ENCODE measurements around the gene VPS54.
"Not testable (repeated sequence)": the region's sequence is repeated elsewhere in the genome, so short reads cannot be mapped to it uniquely, and the experiment has no call there.

The VPS54 gene

DNA sequence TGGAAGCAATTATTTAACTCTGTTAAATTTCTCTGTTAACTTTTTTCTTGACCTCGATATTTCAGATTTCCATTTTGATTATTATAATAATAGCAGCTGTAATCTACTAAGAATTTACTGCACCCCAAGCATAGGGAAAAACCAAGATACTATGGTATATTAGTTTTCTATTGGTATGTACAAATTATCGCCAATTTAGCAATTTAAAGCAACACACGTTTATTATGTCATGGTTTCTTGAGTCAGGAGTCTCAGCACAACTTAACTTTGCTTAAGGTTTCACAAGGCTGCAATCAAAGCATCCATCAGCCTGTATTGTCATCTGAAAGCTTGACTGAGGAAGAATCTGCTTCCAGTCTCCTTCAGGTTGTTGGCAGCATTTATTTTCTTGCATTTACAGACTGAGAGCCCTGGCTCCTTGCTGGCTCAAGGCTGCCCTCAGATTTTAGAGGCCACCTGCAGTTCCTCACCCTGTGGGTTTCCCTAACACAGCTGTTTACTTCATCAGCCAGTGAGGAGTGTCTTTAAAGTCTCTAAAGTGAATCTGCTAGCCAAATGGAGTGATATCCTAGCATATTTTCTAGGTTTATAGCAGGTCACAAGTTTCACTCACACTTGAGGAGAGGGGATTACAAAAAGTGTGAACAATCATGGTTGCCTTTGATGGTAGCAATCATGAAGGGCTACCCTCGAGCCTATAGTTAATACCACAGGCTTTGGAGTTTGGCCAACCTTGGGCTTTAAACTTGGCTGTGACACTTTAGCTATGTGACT is 4.4 kb upstream of the VPS54 start:
- no peak for DNase-seq

DNA sequence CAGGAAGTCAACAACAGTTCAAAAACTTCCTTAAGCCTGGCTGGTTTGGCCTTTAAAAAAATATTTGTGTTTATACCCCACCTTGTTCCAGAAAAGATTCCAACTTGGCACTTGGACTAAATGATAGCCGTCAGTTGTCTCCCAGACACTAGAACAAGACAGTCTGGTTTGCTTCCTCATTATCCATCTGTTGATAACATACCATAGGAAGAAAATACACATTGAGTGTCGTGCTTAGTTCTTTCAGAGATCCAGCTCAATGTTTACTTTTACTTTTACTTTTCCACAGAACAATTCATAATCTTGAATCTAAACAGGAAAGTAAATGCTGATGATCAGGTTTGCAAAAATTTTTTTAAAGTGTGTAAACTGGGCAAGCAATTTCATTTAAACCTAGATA is 2.4 kb upstream of the VPS54 start:
- no peak for DNase-seq

GRCh38 chr2:64019975-64020528 is 824 bp upstream of the VPS54 start:
- no peak for DNase-seq

GRCh38 chr2:64018701-64019082 is 536 bp downstream of the VPS54 start:
- DNase-seq = no peak

GRCh38 chr2:64017811-64018700 is 1.2 kb downstream of the VPS54 start:
- no peak for DNase-seq

GRCh38 chr2:64015898-64016297 is 3.3 kb downstream of the VPS54 start:
- DNase-seq = no peak

- DNase-seq = no peak
These were observed 3.8 kb downstream of the VPS54 start for GRCh38 chr2:64015391-64015790.

DNA sequence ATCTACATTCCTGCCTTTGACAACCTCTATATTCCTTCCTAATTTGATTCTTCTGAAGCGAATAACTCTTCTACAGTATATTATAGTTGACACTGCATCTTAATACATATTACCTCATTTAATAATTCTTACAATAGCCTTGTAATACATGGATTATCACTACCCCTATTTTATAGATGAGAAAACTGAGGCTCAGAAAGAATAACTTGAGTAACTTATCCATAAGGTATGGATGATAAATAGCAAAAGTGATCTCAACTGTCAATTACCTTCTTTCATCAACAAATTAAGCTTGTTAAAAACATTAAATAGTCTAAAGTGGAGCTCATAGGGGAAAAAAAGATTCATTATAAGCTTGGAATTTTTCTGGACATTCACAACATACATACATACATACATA is 4.6 kb downstream of the VPS54 start:
- no peak for DNase-seq

- DNase-seq = no peak
These were observed 6.2 kb downstream of the VPS54 start for GRCh38 chr2:64013053-64013452.

- no peak for DNase-seq
These were observed 7.1 kb downstream of the VPS54 start for GRCh38 chr2:64012115-64012514.

DNA sequence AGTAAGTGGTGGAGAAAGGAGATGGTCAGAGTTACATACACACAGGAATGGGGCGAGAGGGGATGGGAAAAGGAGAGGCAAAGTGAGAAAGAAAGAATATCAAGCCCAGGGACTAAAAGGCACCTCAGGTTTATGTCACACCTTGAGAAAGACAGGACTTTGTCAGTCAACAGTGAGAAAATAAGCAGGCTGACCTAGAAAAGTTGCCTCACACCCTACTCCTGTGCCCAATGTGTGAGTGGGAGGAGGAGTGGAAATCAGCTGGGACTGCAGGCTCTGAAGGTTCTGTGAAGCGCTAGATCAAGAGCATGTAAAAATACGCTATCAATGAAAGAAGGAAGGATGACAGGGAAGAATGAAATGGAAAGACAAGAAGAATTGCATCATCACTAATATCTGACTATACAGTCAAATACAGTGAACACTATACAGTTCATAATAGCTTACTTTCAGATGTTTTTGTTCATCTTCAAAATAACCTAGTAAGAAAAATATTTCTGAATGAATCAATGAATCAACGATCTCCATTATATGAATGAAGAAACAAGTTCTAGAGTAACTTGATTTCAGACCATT is 10.7 kb downstream of the VPS54 start:
- DNase-seq = no peak

GRCh38 chr2:64007924-64008323 is 11.3 kb downstream of the VPS54 start:
- no peak for DNase-seq

DNA sequence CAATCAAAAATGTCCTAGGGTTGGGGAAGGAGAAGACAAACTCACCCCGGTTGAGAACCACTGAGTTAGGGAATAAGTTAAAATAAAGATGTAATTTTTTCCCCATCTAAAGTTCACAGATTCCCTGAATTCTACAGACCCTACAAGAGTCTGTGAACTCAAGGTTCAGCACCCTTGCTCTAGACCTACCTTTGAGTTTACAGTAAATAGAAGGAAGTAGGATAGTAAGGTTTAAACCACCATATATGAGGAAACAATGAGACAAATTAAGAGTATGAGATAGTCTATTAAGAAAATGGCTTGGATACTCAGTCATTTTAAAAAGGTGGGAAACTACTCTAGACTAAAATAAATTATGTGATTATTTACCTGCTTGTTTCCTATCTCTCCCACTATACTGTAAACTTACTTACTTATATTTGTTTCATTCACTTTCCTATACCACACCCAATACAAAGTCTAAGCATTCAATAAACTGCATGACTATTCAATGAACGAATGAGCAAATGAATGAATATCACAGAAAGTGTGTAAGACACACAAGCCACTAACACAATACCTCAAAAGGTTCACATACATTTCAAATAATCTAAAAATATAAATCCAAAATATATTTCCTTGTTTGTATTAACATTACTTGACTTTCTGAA is 13.4 kb downstream of the VPS54 start:
- no peak for DNase-seq

GRCh38 chr2:64003239-64003638 is 16.0 kb downstream of the VPS54 start:
- no peak for DNase-seq

DNA sequence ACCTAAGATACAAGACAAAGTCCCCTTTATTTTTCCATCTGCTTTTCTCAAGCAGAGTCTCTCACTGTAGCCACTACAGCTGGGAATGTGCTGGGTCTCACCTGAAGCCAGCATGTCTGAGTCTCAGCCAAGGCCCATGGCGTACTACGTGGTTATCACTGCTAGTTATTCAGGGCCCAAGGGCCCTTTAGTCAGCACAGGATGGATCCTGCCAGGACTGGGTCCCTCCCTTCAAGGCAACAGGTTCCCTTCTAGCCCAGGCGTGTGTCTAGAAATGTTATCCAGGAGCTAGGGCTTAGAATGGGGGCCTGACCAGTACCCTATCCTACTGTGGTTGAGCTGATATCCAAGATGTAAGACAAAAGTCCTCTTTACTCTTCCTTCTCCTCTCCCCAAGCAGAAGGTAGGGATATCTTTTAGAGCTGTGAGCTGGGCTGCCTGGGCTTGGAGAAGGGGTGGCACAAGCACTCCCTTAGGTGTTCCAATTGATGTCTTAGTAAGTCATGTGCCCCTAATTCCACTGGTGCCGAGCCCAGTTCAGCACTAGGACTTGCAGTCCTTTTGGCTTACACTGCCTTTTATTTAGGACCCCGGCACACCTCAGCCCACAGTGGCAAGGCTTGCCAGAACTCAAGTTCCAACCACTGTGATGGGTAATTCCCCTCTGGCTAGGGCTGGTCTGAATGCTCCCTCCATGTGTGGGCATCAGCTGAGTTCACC is 17.7 kb downstream of the VPS54 start:
- DNase-seq = no peak

DNA sequence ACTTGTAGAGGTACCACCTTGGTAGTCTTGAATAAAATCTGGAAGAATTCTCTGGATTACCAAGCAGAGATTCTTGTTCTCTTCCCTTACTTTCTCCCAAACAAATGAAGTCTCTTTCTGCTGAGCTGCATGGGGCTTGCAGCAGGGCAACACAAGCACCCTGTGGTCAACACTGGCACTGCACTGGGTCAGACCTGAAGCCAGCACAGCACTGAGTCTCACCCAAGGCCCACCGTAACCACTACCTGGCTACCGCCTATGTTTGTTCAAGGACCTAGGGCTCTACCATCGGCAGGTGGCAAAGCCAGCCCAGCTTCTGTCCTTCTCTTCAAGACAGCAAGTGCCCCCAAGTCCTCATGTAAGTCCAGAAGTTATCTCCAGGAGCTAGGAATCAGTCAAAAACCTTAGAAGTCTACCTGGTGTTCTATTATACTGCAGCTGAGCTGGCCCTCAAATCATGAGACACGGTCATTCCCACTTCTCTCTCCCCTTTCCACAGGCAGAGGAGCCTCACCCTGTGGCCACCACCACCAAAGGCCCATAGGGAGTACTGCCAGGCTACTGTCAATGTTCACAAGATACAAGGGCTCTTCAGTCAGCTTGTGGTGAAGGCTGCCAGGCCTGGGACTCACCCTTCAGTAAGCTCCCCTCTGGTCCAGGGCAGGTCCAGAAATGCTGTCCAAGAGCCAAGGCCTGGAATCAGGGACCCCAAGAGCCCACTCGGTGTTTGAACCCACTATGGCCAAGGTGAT is 18.4 kb downstream of the VPS54 start:
- no peak for DNase-seq

DNA sequence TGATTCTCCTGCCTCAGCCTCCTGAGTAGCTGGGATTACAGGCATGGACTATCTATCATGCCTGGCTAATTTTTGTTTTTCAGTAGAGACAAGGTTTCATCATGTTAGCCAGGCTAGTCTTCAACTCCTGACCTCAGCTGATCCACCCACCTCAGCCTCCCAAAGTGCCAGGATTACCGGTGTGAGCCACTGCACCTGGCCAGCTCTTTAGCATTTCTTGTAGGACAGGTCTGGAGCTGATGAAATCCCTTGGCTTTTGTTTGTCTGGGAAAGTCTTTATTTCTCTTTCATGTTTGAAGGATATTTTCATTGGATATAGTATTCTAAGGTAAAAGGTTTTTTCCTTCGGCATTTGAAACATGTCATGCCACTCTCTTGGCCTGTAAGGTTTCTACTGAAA is 20.2 kb downstream of the VPS54 start:
- DNase-seq = no peak

DNA sequence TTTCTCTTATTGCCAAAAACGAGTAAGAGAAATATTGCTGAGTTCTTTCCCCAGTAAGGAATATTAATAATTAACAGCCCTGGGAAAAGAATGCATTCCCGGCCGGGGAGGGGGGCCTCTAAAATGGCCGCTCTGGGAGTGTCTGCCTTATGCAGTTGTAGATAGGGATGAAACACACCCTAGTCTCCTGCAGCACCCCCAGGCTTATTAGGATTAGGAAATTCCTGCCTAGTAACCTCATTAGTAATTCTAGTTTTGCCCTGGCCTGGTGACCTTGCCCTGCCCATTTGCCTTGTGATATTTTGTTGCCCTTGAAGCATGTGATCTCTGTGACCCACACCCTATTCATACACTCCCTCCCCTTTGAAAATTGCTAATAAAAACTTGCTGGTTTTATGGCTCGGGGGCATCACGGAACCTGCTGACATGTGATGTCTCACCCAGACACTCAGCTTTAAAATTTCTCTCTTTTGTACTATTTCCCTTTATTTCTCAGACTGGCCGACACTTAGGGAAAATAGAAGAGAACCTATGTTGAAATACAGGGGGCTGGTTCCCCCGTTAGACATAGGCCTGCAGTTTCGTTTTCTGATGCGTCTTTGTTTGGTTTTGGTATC is 22.5 kb downstream of the VPS54 start:
- DNase-seq = not testable (repeated sequence)

DNA sequence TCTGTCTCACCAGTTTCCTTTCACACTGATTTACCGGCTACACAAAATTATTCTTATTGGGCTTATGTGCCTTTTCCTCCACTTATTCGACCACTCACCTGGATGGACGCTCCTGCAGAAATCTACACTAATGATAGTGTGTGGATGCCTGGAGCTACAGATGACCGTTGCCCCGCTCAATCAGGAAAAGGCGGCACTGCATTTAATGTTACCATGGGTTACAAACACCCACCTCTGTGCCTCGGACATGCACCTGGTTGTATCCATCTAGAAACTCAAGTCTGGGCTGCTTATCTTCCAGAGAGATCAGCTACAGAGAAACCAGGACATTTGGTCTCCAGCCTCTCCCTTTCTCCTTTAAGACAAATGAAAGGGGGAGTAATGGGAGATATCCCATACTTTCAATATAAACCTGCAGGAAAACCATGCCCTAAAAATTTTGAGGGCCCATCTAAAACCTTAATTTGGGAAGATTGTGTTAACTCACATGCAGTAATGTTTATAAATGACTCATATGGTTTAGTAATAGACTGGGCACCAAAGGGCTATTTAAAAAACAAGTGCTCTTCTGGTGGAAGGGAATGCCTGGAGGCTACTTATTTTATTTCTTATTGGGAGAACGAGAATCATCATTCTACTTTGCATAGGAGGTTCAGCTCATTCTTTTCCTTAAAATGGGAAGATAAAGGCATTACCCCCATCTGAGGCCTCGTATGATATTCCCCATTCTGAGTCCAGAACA is 24.7 kb downstream of the VPS54 start:
- DNase-seq = not testable (repeated sequence)

- no peak for DNase-seq
These were observed 25.4 kb downstream of the VPS54 start for GRCh38 chr2:63993871-63994270.

Data from NCI-H226 (cell line).